CD4-positive, alpha-beta T cell treated with Interferon gamma for 1 hour (primary cell): ENCODE measurements around the gene HOATZ.

Experiments
- DNase-seq: peaks from one replicate; pipeline ENCODE4 v3.0.0-alpha.2; 2020

HOATZ gene

GRCh38 chr11:111523343-111523742 is 8.8 kb downstream of the HOATZ start:
- DNase-seq = no peak

- no peak for DNase-seq
Measured at GRCh38 chr11:111524056-111524455, 9.5 kb downstream of the HOATZ start.

GRCh38 chr11:111525456-111525855 is 10.9 kb downstream of the HOATZ start:
- no peak for DNase-seq

- no peak for DNase-seq
Measured at GRCh38 chr11:111526501-111526900, 11.9 kb downstream of the HOATZ start.

GRCh38 chr11:111527279-111527678 is 12.7 kb downstream of the HOATZ start:
- no peak for DNase-seq

GRCh38 chr11:111528557-111528956 is 14.0 kb downstream of the HOATZ start:
- no peak for DNase-seq

GRCh38 chr11:111530091-111530490 is 15.5 kb downstream of the HOATZ start:
- DNase-seq = no peak

GRCh38 chr11:111531136-111531535 is 16.6 kb downstream of the HOATZ start:
- DNase-seq = no peak

GRCh38 chr11:111531687-111532364 is 17.2 kb downstream of the HOATZ start:
- peak; percentile 26 for DNase-seq

GRCh38 chr11:111532365-111532709 is 17.8 kb downstream of the HOATZ start:
- no peak for DNase-seq

- no peak for DNase-seq
Measured at GRCh38 chr11:111535281-111535680, 20.7 kb downstream of the HOATZ start.

GRCh38 chr11:111537336-111537860 is 22.8 kb downstream of the HOATZ start:
- DNase-seq = no peak

- DNase-seq = no peak
Measured at GRCh38 chr11:111538407-111539114, 24.0 kb downstream of the HOATZ start.

GRCh38 chr11:111539426-111540113 is 25.0 kb downstream of the HOATZ start:
- no peak for DNase-seq

GRCh38 chr11:111540114-111540936 is 25.7 kb downstream of the HOATZ start, which contains the start of gene LAYN:
LAYN (plus strand) TSS chr11:111540720; CDS start chr11:111540844, 124 bp downstream.
- peak; percentile 37 for DNase-seq

- DNase-seq = no peak
Measured at GRCh38 chr11:111540937-111541253, 26.3 kb downstream of the HOATZ start.

GRCh38 chr11:111541254-111542061 is 26.9 kb downstream of the HOATZ start:
- DNase-seq = no peak

- no peak for DNase-seq
Measured at GRCh38 chr11:111542606-111543275, 28.2 kb downstream of the HOATZ start.

GRCh38 chr11:111548525-111548924 is 33.9 kb downstream of the HOATZ start:
- no peak for DNase-seq

- no peak for DNase-seq
Measured at GRCh38 chr11:111549196-111549868, 34.8 kb downstream of the HOATZ start.

- no peak for DNase-seq
Measured at GRCh38 chr11:111549869-111550203, 35.3 kb downstream of the HOATZ start.
